OCI-LY3 (cell line): ENCODE results near the gene SLC19A1.

Source experiments
- CTCF ChIP-seq: fragments of 200-600, 300-600 bp; sonication (generic); IDR thresholded peaks from 2 replicates; pipeline ENCODE4 v1.5.1; 2014; ENCODE audit warnings: antibody characterized with exemption, low read length, low read depth
- EZH2phosphoT487 ChIP-seq: fragments of 200-600 bp; shearing (Covaris generic); IDR thresholded peaks from 2 replicates; pipeline ENCODE4 v1.6.1; 2018; ENCODE audit warnings: antibody characterized with exemption, mixed run types, low read depth

GRCh38 chr21:45459171-45460010 is 82.8 kb downstream of the SLC19A1 start:
- TF ChIP-seq CTCF, result no peak
- TF ChIP-seq EZH2phosphoT487, result no peak
